Caco-2 (cell line): Measurements from ENCODE around the gene GCNT4. TPM values are rescaled to one million over a fixed set of nuclear protein-coding genes. Genes with fewer than 3 reads are reported as not detected.

Source experiments
- BruUV-seq: library from RNA; stranded (reverse); fragments of 400-500 nt; replicated peaks from 2 replicates; lab custom pipeline; 2021; lab: Mats Ljungman, UMichigan
- CTCF ChIA-PET: fragments of 300-600 bp; sonication (Branson Sonifier 250); formaldehyde crosslinking; loops from one replicate; lab custom pipeline; 2022; ENCODE audit warnings: antibody characterized with exemption; lab: Charles Lee
- POLR2A ChIA-PET: fragments of 300-600 bp; sonication (Branson Sonifier 250); formaldehyde crosslinking; loops from one replicate; lab custom pipeline; 2022; ENCODE audit warnings: antibody characterized with exemption; lab: Charles Lee
- DNase-seq, 2 experiments: peaks; one replicate each; pipeline versions ENCODE4 v3.0.0 to v3.0.0-alpha.2; 2020 to 2022
- H3K27me3 ChIP-seq: replicated peaks from 2 replicates; pipeline ENCODE4 v1.6.0; 2011; ENCODE audit warnings: low read length; ENCODE audit not compliant: control insufficient read depth, insufficient read depth
- H3K36me3 ChIP-seq: 2 replicates; pipeline ENCODE4 v1.5.1; 2011; ENCODE audit warnings: low read length; ENCODE audit not compliant: control insufficient read depth, insufficient read depth
- H3K4me1 ChIP-seq: fragments of 250-450 bp; sonication (Bioruptor Pico); 2 replicates; pipeline ENCODE4 v1.5.1; 2020; ENCODE audit warnings: mild to moderate bottlenecking
- H3K4me3 ChIP-seq: 2 replicates; pipeline ENCODE4 v1.5.1; 2011; ENCODE audit warnings: low read depth, mild to moderate bottlenecking, control low read depth, low read length
- H3K9me3 ChIP-seq: fragments of 250-450 bp; sonication (Bioruptor Pico); 2 replicates; pipeline ENCODE4 v1.5.1; 2020; ENCODE audit warnings: mild to moderate bottlenecking, moderate library complexity
- H3K27ac Mint-ChIP-seq: one replicate; pipeline ENCODE4 v1.8.0; 2022; ENCODE audit warnings: mixed read lengths; ENCODE audit not compliant: unreplicated experiment
- H3K27me3 Mint-ChIP-seq: one replicate; pipeline ENCODE4 v1.8.0; 2022; ENCODE audit warnings: mixed read lengths; ENCODE audit not compliant: insufficient read depth, unreplicated experiment
- H3K36me3 Mint-ChIP-seq: one replicate; pipeline ENCODE4 v1.8.0; 2022; ENCODE audit warnings: mild to moderate bottlenecking, mixed read lengths; ENCODE audit not compliant: insufficient read depth, unreplicated experiment
- H3K4me1 Mint-ChIP-seq: one replicate; pipeline ENCODE4 v1.8.0; 2022; ENCODE audit warnings: low read depth, mixed read lengths; ENCODE audit not compliant: unreplicated experiment
- H3K4me3 Mint-ChIP-seq: one replicate; pipeline ENCODE4 v1.8.0; 2022; ENCODE audit warnings: mild to moderate bottlenecking, moderate library complexity, mixed read lengths; ENCODE audit not compliant: unreplicated experiment
- H3K9me3 Mint-ChIP-seq: one replicate; pipeline ENCODE4 v1.8.0; 2022; ENCODE audit warnings: mixed read lengths; ENCODE audit not compliant: unreplicated experiment
- CTCF ChIP-seq, 2 experiments: fragments of 200-600 bp in 1 of 2; IDR thresholded peaks; 1 replicate in 1 of 2; 2 replicates in 1 of 2; pipeline versions ENCODE4 v1.5.1 to v1.8.0; 2011 to 2022; ENCODE audit warnings: antibody characterized with exemption in 1 of 2, control low read depth in 1 of 2, inconsistent platforms in 1 of 2, low read depth in 1 of 2, low read length in 1 of 2, mild to moderate bottlenecking in 1 of 2, moderate library complexity in 1 of 2; ENCODE audit not compliant: insufficient read depth in 1 of 2, severe bottlenecking in 1 of 2, unreplicated experiment in 1 of 2
- intact Hi-C: fragments of 100-400 bp; cut with micrococcal nuclease; formaldehyde crosslinking; loops from one replicate; pipeline ENCODE4 v1.10.0; 2022; ENCODE audit not compliant: unreplicated experiment
- total RNA-seq: library from RNA; stranded (reverse); gene quantifications from 2 replicates; pipeline ENCODE4 v1.2.3, GENCODE V29; 2022

Gene GCNT4
- total RNA-seq, 1 experiment from 2014 or later = 3.0 TPM

GRCh38 chr5:75053304-75054133 lies 1.2 kb upstream of the GCNT4 start:
- POLR2A ChIA-PET = interaction anchor here (0.7 to 0.9 kb wide), 2 partner anchors 207 to 271 kb away, joined by 3 to 4 read pairs; no protein-coding TSS in a partner anchor

GRCh38 chr5:75053054-75053303 lies 621 bp upstream of the GCNT4 start:
- H3K4me1 ChIP-seq = peaks cover 34% of the 10 kb centered on the region
- no peak for DNase-seq
- Mint-ChIP-seq H3K4me3 (peak overlapping the region; percentile 86), H3K27ac (no peak overlapping the region), H3K9me3 (no peaks in the 10 kb centered on the region), H3K36me3 (peaks cover 15% of the 10 kb centered on the region), H3K27me3 (no peaks in the 10 kb centered on the region), H3K4me1 (peaks cover 35% of the 10 kb centered on the region)
- no peaks in the 10 kb centered on the region; the same call in 1 of the 2 replicates for H3K27me3 ChIP-seq
- H3K9me3 ChIP-seq = no peaks in the 10 kb centered on the region
- BruUV-seq = no TSS peak
- H3K36me3 ChIP-seq = no peaks in the 10 kb centered on the region
- POLR2A ChIA-PET = no interaction called here
- H3K4me3 ChIP-seq = peak overlapping the region; percentile 81
- intact Hi-C loops = loop anchor here (1.0 to 10.0 kb wide), 6 partner anchors 98 to 368 kb away; partner anchors contain the start of genes ANKRD31, HEXB and HMGCR
- CTCF ChIA-PET = interaction anchor here (1.0 kb wide), 1 partner anchor 128 kb away, joined by 3 read pairs; no protein-coding TSS in a partner anchor
- TF ChIP-seq CTCF (IDR thresholded peaks at IDR 0.05; ENCODE audit: insufficient read depth in 1 of 2, low read depth in 1 of 2, low read length in 1 of 2, severe bottlenecking in 1 of 2, unreplicated experiment in 1 of 2) = no peak

More at GRCh38 chr5:75053304-75054133, 1.2 kb upstream of the GCNT4 start:
- peaks cover 35% of the 10 kb centered on the region for H3K4me1 Mint-ChIP-seq
- no peaks in the 10 kb centered on the region for H3K9me3 Mint-ChIP-seq
- no peaks in the 10 kb centered on the region for H3K36me3 ChIP-seq
- peak overlapping the region; percentile 67 for H3K27ac Mint-ChIP-seq
- peaks cover 15% of the 10 kb centered on the region for H3K36me3 Mint-ChIP-seq
- peak overlapping the region; percentile 86 for H3K4me3 Mint-ChIP-seq
- intact Hi-C loops = loop anchor here (1.0 to 10.0 kb wide), 7 partner anchors 99 to 369 kb away; partner anchors contain the start of genes ANKRD31, HEXB and HMGCR
- H3K27me3 ChIP-seq = no peaks in the 10 kb centered on the region; the same call in 1 of the 2 replicates
- peak; percentile 68 to 80 for DNase-seq
- BruUV-seq = no TSS peak
- H3K27me3 Mint-ChIP-seq = no peaks in the 10 kb centered on the region
- TF ChIP-seq CTCF (IDR thresholded peaks at IDR 0.05; ENCODE audit: insufficient read depth in 1 of 2, low read depth in 1 of 2, low read length in 1 of 2, severe bottlenecking in 1 of 2, unreplicated experiment in 1 of 2) = peak; percentile 15 to 17
- H3K4me3 ChIP-seq = peak overlapping the region; percentile 81
- H3K9me3 ChIP-seq = no peaks in the 10 kb centered on the region
- CTCF ChIA-PET = interaction anchor here (0.6 to 1.0 kb wide), 3 partner anchors 128 to 283 kb away, joined by 3 to 4 read pairs (median 4); partner anchors contain the start of gene HMGCR
- peaks cover 34% of the 10 kb centered on the region for H3K4me1 ChIP-seq

- ChIA-PET POLR2A (no interaction called here), CTCF (no interaction called here)
- Mint-ChIP-seq H3K27ac (peak overlapping the region; percentile 16), H3K27me3 (no peaks in the 10 kb centered on the region), H3K4me3 (peak overlapping the region; percentile 86), H3K36me3 (peaks cover 12% of the 10 kb centered on the region), H3K4me1 (peaks cover 41% of the 10 kb centered on the region), H3K9me3 (no peaks in the 10 kb centered on the region)
- Histone ChIP-seq H3K9me3 (no peaks in the 10 kb centered on the region), H3K27me3 (no peaks in the 10 kb centered on the region; the same call in 1 of the 2 replicates), H3K36me3 (no peaks in the 10 kb centered on the region), H3K4me3 (no peak overlapping the region), H3K4me1 (peaks cover 45% of the 10 kb centered on the region)
- peak; percentile 32 to 57 for DNase-seq
- BruUV-seq = no TSS peak
- no peak for TF ChIP-seq CTCF (IDR thresholded peaks at IDR 0.05; ENCODE audit: insufficient read depth in 1 of 2, low read depth in 1 of 2, low read length in 1 of 2, severe bottlenecking in 1 of 2, unreplicated experiment in 1 of 2)
- intact Hi-C loops = loop anchor here (5.0 to 10.0 kb wide), 3 partner anchors 116 to 286 kb away; partner anchors contain the start of genes ANKRD31 and HMGCR
Observed at GRCh38 chr5:75051217-75051751, 1.1 kb downstream of the GCNT4 start.
